Measurements from ENCODE around the gene TMCC1.
"Not testable (repeated sequence)": the region's sequence is repeated elsewhere in the genome, so short reads cannot be mapped to it uniquely, and the experiment has no call there.

The TMCC1 gene

DNA sequence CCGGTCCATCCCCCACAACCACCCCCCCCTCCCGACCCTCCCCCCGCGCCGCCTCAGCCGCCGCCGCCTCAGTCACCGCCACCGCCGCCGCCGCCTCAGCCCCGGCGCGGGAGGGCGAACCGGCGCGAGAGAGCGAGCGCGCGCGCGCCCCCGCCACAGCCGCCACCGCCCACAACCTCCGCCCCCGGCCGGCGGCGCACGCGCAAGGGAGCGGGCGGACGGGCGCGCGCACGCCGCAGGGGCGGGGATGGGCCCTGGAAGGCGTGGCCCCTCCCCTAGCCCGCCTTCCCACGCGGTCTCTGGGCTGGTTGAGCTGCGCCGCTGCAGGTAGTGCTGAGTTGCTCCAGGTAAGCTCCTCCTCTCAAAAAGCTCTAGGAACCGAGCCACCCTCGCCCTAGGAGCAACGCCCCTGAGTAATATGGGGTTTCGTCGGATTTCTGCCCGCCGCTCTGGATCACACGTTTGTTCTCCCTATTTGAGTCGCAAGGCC is at the start of gene TMCC1:
TSS of gene TMCC1 (minus strand) at position 131 of the 490 bp plus-strand sequence.
- peak; percentile 87 for DNase-seq

DNA sequence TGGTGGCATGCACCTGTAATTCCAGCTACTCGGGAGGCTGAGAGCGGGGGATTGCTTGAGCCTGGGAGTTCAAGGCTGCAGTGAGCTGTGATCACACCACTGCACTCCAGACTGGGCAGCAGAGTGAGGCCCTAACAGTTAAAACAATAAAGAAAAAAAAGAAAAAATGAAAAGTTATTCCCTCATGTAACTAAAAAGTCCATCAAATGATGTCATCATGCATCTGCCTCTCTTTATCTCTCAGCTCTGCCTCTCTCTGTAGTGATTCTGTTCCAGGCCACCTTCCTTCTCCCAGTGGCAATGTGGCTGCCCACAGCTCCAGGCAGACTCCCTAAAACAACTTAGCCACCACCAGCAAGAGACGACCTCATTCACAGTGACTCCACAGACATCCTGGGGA is 49.5 kb upstream of the TMCC1 start:
- DNase-seq = no peak

DNA sequence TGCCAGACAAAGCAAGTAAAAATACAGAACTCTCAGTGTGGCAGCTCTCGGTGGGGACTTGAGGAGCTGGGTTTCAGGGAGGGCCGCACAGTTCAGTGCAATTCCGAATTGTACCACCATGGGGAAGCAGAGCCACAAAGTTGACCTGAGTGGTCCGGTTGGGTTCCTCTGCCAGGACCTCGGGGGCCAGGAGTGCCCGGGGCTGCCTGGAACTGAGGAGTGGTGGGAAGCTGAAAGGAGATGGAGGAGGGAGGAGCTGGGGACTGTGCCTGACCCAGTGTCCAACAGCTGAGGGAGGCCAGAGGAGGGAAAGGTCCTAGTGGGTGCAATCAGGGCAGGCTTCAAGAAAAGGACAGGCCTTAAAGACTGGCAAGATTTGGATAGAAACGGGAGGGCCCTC is 48.8 kb upstream of the TMCC1 start:
- DNase-seq = peak; percentile 12

DNA sequence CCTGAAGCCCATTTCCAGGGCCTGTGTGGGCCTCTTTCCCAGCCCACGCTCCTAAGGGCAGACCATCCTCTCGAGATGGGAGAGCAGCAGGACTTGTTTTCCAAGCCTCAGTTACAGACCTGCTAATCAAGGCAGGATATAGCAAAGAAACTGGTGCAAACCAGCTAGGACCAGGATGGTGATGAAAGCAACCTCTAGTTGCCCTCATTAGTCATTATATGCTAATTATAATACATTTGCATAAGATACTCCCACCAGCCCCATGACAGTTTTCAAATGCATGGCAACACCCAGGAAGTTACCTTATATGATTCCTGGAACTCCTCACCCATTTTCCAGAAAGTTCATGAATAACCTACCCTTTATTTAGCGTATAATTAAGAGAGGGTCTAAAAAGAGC is 46.6 kb upstream of the TMCC1 start:
- no peak for DNase-seq

DNA sequence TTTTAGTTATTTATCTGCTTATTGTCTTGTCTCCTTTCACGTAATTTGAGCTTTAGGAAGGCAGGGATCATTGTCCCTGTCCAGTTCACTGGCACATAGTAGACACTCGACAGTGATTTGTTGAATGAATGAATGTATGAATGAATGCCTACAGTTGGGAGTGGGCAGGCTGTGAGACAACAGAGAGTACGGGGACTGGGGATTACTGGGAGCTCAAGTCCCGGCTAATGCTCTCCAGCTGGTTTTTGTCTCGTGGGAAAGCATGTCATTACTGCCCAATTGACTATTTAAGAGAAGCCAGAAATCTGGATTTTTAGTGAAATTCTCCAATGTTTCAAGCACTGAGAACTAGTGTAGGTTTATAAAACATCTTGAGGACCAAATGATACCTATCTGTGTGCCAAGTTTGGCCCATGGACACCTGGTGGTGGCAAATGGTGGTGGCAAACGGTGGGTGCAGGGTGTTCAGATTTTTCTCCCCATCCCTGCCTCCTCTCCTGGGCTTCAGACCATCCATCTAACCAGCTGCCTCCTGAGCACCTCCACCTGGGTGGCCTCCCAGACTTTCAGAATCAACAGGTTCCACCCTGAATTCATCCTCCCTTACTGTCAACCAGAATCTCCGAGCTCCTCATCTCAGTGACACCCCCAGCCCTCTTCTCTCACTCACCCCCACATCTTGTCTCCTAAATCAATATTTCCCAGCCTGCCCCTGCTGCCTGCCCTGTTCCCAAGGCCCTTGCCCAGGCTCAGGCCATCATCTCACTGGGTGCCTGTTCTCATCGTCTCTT is 44.8 kb upstream of the TMCC1 start:
- DNase-seq = no peak

DNA sequence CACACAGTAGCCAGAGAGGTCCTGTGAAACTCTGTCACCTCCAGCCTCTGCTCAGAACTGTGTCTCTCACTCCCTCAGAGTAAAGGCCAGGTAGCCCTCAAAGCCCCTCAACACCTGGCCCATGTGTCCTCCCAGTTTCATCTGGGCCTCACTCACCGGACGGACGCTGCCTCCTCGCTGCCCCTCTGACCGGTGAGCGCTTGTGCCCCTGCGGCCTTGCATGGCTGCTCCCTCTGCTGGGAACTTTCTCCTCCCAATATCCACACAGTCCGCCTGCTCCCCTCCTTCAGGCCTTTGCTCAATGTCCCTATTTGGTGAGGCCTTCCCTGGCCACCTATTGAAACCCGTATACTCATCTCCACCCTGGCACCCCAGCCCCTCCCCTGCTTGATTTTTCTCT is 44.2 kb upstream of the TMCC1 start:
- no peak for DNase-seq

DNA sequence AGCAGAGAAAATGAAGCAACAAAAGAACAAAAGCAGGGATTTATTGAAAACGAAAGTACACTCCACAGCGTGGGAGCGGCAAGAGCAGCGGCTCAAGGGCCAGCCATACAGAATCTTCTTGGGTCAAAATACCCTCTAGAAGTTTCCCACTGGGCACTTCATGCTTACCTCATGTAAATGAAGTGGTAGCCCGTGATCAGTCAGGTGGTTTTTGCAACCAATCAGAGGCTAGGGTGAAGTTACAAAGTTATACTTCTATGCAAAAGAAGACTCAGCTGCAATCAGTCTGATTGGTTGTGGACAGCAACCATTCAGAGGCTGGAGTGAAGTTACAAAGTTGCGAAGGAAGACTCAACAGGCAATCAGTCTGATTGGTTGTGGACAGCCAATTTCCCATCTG is 43.2 kb upstream of the TMCC1 start:
- DNase-seq = peak; percentile 1

DNA sequence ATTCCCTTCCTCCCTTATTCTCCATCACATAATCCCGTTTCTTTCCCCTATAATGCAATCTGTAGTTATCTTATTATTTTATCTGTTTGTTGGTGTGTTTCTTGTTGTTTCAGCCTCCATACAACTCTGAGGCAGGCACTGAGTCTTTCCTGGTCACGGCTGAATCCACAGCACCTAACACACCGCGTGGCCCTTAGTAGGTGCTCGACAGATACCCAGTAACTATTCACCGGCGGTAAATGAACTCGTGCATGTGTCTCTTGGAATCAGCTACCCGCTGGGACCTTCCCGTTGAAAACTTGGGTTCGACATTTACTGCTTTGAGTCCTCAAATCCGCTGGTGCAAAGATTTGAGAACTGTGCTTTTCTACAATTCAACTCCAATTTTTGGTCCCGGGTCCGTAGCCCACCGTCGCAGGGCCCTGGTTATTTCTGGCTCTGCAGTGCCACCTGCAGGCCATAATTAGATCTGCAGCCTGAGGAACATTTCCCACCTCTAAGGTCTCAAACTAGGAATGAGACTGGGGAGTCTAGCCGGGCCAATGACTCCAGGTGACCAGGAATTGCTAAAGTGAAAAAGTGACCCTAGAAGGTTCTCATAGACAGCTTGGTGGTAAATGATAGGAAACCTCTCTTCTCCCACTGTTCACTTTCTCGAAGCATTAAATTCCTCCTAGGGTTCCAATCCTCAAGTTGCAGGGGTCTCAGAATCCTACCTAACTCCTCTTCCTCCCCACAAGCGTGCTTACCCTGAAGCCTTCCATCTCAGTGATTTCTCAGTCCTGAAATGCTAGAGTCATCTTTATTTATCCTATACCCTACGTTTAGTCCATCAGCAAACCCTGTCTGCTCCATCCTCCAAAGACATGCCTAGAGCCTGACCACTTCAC is 41.0 kb upstream of the TMCC1 start:
- DNase-seq = peak; percentile 25

DNA sequence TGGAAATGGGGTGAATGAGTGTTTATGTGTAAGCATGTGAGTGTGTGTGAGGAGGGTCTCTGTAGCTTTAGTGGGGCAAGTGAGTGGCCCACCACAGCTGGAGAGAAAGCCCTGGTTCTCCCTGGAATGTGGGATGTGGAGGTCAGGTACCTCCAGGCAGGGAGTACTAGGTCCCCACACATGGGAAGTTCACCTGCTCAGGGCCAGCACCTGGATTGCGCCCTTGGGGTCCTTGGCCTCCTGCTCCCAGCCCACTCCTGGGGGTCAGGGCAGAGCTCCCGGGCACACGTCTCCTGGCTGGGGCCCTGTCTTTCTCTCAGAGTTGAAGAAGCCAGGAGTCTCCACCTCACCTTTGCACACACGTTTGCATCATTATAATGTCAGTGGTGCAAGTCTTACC is 40.0 kb upstream of the TMCC1 start:
- no peak for DNase-seq

DNA sequence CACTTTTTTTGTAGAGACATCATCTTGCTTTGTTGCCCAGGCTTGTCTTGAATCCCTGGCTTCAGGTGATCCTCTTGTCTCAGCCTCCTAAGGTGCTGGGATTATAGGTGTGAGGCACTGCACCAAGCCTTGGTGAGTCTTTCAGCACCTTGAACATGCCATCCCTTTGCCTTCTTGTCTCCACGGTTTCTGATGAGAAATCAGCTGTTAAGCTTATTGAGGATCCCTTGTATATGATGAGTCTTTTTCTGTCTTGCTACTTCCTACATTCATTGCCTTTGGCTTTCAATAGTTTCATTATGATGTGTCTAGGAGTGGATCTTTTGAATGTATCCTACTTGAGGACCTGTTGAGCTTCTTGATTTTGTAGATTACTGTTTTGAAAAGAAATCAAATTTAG is 35.9 kb upstream of the TMCC1 start:
- no peak for DNase-seq

DNA sequence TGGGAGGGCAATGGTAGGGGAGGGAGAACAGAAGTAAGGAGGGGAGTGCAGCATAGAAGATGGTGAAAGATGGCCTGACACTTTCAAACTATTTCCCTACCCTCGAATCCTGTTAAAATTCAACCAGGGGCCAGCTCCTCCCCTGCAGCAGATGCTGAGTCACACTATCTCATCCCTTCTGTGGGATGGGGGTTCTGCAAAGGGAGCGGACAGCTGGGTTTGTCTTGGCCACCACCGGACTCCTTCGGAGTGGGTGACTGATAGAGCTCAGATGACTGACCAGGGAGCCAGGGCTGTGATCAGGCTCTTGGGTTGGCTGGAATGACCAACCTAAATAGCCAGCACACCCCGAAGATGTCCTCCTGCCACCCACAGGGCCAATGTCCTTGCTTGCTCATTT is 33.6 kb upstream of the TMCC1 start:
- DNase-seq = no peak

DNA sequence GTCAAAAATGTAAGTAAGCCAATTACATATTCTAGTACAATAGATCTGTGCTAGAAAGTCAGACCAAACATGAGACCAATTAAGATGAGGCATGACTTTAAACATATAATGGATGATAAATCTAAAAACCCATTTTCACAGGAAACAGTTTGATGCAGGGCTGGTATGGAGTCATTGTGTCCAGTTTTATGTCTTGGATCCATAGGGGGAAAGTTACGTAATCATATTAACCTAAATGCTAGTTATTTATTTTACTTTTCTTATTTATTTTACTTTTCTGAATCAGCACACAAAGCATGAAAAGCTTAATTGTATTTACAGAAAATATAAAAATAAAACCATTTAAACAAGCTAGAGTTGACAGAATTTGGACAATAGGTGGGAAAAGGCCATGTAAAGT is 26.3 kb upstream of the TMCC1 start:
- DNase-seq = no peak

DNA sequence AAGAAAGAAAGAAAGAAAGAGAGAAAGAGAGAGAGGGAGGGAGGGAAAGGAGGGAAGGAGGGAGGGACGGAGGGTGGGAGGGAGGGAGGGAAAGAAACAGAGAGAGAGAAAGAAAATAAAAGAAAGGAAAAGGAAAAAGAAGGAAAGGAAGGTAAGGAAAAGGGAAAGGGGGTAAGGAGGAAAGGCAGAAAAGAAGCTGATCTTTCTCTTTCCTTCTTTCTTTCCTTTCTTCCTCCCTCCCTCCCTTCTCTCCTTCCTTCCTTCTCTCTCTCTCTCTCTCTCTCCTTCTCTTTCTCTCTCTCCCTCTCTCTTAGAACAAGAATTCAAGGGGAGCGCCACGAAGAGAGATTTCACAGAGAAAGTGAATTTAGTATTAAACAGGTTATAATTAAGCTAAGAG is 25.8 kb upstream of the TMCC1 start:
- no peak for DNase-seq

DNA sequence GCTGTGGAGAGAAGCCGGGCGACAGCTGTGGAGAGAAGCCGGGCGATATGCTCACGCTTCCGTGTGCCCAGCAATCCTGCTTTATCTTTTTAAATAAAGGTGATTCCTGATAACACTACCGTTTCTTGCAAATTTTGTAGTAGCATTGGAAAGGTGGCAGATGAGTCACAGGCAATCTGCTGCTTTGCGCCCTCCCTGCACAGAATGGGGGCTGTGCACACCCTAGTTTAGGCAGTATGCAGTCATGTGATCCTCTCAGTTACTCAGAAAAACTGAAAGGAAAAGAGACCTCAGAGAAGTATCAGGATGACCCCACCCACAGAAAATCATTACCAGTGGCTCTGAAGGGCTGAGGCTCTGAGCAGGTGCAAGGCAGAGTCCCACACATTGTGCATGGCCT is 24.9 kb upstream of the TMCC1 start:
- no peak for DNase-seq

DNA sequence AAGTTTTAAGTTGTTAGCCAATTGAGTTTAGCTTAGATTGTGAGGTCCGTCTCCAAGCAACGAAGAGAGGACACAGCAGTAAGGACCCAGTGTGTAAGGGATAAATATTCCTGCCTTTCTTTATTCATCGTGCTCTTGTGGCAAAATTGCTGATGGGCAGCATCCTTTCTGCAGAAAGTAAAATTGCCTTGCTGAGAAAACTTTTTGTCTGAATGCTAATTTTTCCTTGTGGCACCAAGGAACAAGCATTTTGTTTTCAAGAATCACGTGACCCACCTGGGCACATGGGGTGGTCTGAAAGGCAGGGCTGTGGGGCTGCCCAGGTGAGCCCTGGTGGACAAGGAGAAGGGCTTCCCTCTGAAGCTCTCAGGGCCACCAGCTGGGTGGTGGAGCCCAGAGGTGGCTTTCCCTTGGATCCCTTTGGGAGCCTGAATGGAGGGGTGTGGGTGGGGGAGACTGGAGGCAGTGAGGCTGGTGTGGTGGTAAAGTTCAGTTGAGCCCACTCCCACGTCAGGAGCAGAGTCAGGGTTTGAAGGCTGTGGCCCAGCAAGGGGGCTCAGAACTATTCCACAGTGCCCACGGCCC is 24.0 kb upstream of the TMCC1 start:
- DNase-seq = no peak

DNA sequence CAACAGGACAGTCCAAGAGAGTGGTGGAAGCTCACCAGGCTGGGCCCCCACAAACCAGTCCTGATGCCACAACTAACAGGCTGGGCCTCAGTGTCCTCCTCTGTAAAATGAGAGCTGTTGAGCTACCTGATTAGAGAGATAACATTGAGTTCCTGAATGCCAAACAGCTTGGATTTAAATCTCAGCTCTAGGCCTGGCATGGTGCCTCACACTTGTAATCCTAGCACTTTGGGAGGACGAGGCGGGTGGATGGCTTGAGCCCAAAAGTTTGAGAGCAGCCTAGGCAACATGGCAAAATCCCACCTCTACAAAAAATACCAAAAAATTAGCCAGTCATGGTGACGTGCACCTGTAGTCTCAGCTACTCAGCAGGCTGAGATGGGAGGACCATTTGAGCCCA is 20.1 kb upstream of the TMCC1 start:
- DNase-seq = no peak

DNA sequence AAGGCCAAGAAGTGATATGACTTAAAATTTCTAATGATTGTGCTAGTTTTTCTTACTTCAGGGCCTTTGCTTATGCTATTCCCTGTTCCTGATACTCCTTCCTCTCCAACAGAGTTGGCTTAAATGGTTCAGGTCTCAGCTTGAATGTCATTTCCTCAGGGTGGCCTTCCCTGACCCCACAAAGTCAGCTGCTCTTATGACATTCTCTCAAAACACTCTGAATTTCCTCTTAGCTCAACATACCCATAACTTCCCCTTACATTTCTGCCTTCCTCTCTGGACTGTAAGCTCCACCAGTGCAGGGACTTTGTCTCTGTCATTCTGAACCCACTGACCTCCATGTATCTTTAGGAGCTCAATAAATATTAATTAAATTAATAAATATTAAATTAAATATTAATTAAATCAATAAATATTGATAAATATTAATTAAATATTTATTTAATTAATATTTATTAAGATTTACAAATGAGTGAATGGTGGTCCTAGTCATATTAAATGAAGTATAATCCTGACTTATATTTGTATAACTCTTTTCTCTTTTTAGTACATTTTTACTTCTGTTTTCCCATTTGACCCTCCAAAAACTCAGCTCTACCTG is 17.9 kb upstream of the TMCC1 start:
- no peak for DNase-seq

DNA sequence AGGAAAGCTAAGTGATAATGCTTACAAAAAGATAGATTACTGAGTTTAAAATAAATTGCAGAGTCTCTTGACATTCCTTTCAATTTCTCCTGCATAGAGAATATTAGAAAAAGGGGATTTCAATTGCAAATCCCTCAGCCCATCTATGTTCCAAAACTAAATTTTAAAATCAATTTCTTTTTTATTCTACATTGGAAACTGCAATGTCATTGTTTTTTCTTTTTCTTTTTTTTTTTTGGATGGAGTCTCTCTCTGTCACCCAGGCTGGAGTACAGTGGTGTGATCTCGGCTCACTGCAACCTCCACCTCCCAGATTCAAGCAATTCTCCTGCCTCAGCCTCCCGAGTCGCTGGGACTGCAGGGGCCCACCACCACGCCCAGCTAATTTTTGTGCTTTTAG is 15.7 kb upstream of the TMCC1 start:
- not testable (repeated sequence) for DNase-seq

DNA sequence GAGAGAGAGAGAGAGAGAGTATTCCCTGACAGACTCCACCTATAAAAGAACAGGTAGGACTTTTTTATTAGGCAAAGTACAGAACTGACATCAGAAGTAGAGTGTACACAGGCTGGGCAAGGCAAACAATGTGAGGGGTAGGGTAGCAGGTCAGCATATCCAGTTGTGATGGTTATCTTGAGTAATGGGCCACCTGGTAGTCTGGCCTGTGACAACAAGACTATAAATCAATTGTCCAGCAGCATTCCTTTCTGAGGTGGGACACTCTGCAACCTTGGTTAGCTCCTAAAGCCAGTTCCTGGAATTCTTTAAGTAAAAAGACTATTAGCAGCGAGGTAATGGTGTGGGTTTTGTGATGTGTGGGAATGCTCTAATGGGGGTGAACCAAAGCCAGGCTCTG is 14.9 kb upstream of the TMCC1 start:
- no peak for DNase-seq

DNA sequence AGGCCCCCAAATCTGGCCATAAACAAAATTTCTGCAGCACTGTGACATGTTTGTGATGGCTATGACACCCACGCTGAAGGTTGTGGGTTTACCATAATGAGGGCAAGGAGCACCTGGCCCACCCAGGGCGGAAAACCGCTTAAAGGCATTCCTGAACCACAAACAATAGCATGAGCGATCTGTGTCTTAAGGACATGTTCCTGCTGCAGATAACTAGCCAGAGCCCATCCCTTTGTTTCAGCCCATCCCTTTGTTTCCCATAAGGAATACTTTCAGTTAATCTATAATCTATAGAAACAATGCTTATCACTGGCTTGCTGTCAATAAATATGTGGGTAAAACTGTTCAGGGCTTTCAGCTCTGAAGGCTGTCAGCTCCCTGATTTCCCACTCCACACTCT is 7.8 kb upstream of the TMCC1 start:
- DNase-seq = not testable (repeated sequence)

DNA sequence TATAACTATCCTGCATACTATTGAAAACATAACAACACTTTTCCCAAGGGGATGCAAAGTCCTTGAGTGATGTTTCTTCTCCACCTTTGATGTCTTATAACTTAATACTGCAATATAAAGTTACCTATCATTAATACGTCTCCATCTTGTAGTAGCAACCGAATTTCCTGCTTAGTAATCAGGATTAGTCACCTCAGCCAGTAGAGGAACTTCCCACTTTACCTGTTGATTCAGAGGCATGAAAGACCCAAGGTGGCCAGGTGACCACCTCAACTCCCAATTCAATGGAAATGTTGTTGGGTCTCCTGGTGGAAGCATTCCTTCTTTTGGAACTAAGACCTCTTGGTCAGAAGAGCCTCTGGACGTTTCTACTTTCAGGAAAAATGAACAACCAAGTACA is 3.5 kb upstream of the TMCC1 start:
- DNase-seq = no peak

DNA sequence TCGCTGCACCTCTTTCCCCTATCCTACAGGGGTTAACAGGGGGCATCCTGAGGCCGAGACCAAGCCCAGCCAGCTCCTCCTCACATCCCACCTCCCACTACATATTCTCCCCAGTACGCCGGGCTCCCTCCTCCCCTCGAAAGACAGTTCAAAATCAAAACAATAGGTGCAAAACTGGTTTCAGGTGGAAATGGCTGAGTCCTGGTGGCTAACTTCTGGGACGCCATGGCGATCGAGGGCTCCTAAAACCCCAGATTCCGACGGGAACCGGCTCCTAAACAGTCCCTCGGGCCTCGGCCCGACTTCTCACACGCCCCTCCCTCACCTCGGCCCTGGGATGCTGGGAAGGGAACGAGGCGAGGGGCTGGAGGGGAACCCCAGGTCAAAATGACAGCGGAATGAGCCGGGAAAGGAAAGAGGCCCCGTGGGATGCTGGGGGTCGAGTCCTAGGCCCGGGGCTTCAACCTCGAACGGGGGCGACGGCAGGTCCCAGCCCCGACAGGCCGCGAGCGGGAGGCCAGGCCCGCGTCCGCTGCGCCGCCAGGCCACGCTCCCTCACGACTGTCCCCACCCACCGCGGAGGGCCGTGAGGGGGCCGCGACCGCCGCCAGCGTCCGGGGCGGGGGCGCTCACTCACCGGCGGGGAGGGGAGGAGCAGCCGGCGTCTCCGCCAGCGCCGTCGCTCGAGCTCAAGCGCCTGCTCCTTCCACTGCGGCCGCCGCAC is 492 bp downstream of the TMCC1 start:
- DNase-seq = no peak

DNA sequence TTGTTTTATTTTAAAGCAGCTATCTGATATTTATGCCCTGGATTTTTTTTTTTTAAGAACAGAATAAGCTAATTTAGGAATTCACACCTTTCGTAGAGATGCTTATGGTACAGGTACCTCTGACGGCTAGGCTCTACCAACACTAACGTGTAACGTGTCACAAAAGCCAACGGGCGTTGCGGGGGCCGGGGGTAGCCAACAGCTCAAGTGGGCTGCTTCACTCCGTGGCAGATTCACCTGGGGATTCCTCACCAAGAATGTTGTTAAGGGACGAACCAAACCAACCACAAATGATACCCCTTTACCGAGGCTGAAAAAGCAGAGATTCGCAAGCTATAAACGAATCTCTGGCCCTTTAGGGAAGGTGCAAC is 1.0 kb downstream of the TMCC1 start:
- DNase-seq = no peak
